ENCODE data around the gene EIF5B. TPM values are rescaled to one million over a fixed set of nuclear protein-coding genes. Genes with fewer than 3 reads are reported as not detected.
A peak's percentile ranks its signal among the peaks of the same experiment; 100 is the strongest.

The EIF5B gene
- total and polyA plus RNA-seq, 2 donors (not counting 1 experiment from before 2014, with no cell fraction given): 4.5 to 32.8 TPM

DNA sequence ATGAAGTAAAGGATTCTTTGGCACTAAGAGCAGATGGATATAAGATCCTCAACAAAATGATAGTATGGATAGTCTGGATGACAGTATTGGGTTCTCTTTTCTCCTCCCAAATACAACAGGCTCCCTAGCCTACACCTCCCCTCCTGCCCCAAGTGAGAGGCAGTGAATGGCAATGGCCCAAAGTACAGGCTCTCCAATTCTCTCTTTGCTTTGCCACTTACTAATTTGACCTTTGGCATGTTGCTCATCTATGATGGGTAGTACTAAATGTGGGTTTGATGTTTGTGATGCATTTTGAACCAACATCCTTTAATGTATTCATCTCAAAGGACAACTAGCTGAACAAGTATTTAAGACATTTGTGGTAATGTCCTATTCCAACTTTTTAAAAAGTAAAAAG is 65.9 kb downstream of the EIF5B start:
- Histone ChIP-seq H3K9ac (ENCODE audit: low read length) (no peak overlapping the region), H3K4me3 (ENCODE audit: control extremely low read depth in 1 of 5, extremely low read depth in 1 of 5, insufficient read depth in 1 of 5, low read depth in 2 of 5, low read length in 4 of 5) (no peak overlapping the region), H3K27ac (ENCODE audit: low read length in 2 of 2) (peak overlapping the region in 1 of 2 donors; percentile 27), H3K4me2 (replicated peaks; ENCODE audit: low read depth, low read length, poor library complexity, severe bottlenecking) (no peak overlapping the region), H2AFZ (ENCODE audit: insufficient read depth, low read depth, low read length, poor library complexity, severe bottlenecking) (no peak overlapping the region), H3K79me2 (ENCODE audit: control insufficient read depth, insufficient read depth, low read length) (no peaks in the 10 kb centered on the region), H3K36me3 (replicated peaks in 1 of 2; ENCODE audit: control extremely low read depth in 1 of 2, control insufficient read depth in 1 of 2, extremely low read depth in 1 of 2, insufficient read depth in 2 of 2, low read length in 1 of 2) (peaks cover 3 to 81% of the 10 kb centered on the region in 2 experiments), H4K20me1 (ENCODE audit: control insufficient read depth, insufficient read depth, low read length, poor library complexity, severe bottlenecking) (no peaks in the 10 kb centered on the region), H3K4me1 (ENCODE audit: control insufficient read depth in 2 of 2, insufficient read depth in 2 of 2, low read length in 2 of 2) (no peaks in the 10 kb centered on the region), H3K9me3 (ENCODE audit: control extremely low read depth in 1 of 3, control insufficient read depth in 2 of 3, insufficient read depth in 1 of 3, low read length in 2 of 3) (no peaks in the 10 kb centered on the region), H3K27me3 (replicated peaks in 1 of 4; ENCODE audit: control extremely low read depth in 1 of 4, control insufficient read depth in 3 of 4, insufficient read depth in 4 of 4, low read length in 3 of 4) (no peaks in the 10 kb centered on the region)
- no peaks in the 10 kb centered on the region for H3K4me1 Mint-ChIP-seq
- H3K4me3 Mint-ChIP-seq: no peak overlapping the region
- peak overlapping the region; percentile 2 for H3K27ac Mint-ChIP-seq
- ChIA-PET CTCF (interaction anchor here (1.0 kb wide), 1 partner anchor 10 kb away, joined by 3 read pairs; no protein-coding TSS in a partner anchor), POLR2A (no interaction called here)
- no peak for ATAC-seq (ENCODE audit: low read depth)
- no peaks in the 10 kb centered on the region for H3K27me3 Mint-ChIP-seq
- no peak for DNase-seq
- intact Hi-C loops (cut with micrococcal nuclease): no loop called here
- TF ChIP-seq EZH2 (IDR thresholded peaks at IDR 0.05; ENCODE audit: borderline replicate concordance, insufficient read depth, low read depth, low read length, poor library complexity, severe bottlenecking): no peak
- TF ChIP-seq, protein P1, sequence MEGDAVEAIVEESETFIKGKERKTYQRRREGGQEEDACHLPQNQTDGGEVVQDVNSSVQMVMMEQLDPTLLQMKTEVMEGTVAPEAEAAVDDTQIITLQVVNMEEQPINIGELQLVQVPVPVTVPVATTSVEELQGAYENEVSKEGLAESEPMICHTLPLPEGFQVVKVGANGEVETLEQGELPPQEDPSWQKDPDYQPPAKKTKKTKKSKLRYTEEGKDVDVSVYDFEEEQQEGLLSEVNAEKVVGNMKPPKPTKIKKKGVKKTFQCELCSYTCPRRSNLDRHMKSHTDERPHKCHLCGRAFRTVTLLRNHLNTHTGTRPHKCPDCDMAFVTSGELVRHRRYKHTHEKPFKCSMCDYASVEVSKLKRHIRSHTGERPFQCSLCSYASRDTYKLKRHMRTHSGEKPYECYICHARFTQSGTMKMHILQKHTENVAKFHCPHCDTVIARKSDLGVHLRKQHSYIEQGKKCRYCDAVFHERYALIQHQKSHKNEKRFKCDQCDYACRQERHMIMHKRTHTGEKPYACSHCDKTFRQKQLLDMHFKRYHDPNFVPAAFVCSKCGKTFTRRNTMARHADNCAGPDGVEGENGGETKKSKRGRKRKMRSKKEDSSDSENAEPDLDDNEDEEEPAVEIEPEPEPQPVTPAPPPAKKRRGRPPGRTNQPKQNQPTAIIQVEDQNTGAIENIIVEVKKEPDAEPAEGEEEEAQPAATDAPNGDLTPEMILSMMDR (IDR thresholded peaks at IDR 0.05): no peak
- H3K9me3 Mint-ChIP-seq (ENCODE audit: insufficient read depth): no peaks in the 10 kb centered on the region

GRCh38 chr2:99403524-99403923 is 66.3 kb downstream of the EIF5B start:
- no peak overlapping the region for H3K27ac Mint-ChIP-seq
- H3K4me1 Mint-ChIP-seq: no peaks in the 10 kb centered on the region
- Histone ChIP-seq H3K79me2 (ENCODE audit: control insufficient read depth, insufficient read depth, low read length) (no peaks in the 10 kb centered on the region), H3K9me3 (ENCODE audit: control extremely low read depth in 1 of 3, control insufficient read depth in 2 of 3, insufficient read depth in 1 of 3, low read length in 2 of 3) (no peaks in the 10 kb centered on the region), H3K4me2 (replicated peaks; ENCODE audit: low read depth, low read length, poor library complexity, severe bottlenecking) (no peak overlapping the region), H3K4me1 (ENCODE audit: control insufficient read depth in 2 of 2, insufficient read depth in 2 of 2, low read length in 2 of 2) (no peaks in the 10 kb centered on the region), H3K27ac (ENCODE audit: low read length in 2 of 2) (no peak overlapping the region), H3K27me3 (replicated peaks in 1 of 4; ENCODE audit: control extremely low read depth in 1 of 4, control insufficient read depth in 3 of 4, insufficient read depth in 4 of 4, low read length in 3 of 4) (no peaks in the 10 kb centered on the region), H3K36me3 (replicated peaks in 1 of 2; ENCODE audit: control extremely low read depth in 1 of 2, control insufficient read depth in 1 of 2, extremely low read depth in 1 of 2, insufficient read depth in 2 of 2, low read length in 1 of 2) (peaks cover 3 to 81% of the 10 kb centered on the region in 2 experiments), H3K9ac (ENCODE audit: low read length) (no peak overlapping the region), H2AFZ (ENCODE audit: insufficient read depth, low read depth, low read length, poor library complexity, severe bottlenecking) (no peak overlapping the region), H3K4me3 (ENCODE audit: control extremely low read depth in 1 of 5, extremely low read depth in 1 of 5, insufficient read depth in 1 of 5, low read depth in 2 of 5, low read length in 4 of 5) (no peak overlapping the region), H4K20me1 (ENCODE audit: control insufficient read depth, insufficient read depth, low read length, poor library complexity, severe bottlenecking) (no peaks in the 10 kb centered on the region)
- no peaks in the 10 kb centered on the region for H3K27me3 Mint-ChIP-seq
- TF ChIP-seq, protein P1 (IDR thresholded peaks at IDR 0.05): no peak
- TF ChIP-seq EZH2 (IDR thresholded peaks at IDR 0.05; ENCODE audit: borderline replicate concordance, insufficient read depth, low read depth, low read length, poor library complexity, severe bottlenecking): no peak
- ChIA-PET POLR2A (no interaction called here), CTCF (interaction anchor here (0.6 to 1.0 kb wide), 2 partner anchors 11 to 14 kb away, joined by 3 to 4 read pairs; no protein-coding TSS in a partner anchor)
- H3K4me3 Mint-ChIP-seq: no peak overlapping the region
- 88% methylated on average over 1 of the region's 4 CpGs for WGBS (ENCODE audit: insufficient coverage)
- no peaks in the 10 kb centered on the region for H3K9me3 Mint-ChIP-seq (ENCODE audit: insufficient read depth)
- intact Hi-C loops (cut with micrococcal nuclease): no loop called here
- DNase-seq (no peak), ATAC-seq (ENCODE audit: low read depth) (no peak)

All from B cell (primary cell).